ENCODE results near the gene BRPF3.

The BRPF3 gene

DNA sequence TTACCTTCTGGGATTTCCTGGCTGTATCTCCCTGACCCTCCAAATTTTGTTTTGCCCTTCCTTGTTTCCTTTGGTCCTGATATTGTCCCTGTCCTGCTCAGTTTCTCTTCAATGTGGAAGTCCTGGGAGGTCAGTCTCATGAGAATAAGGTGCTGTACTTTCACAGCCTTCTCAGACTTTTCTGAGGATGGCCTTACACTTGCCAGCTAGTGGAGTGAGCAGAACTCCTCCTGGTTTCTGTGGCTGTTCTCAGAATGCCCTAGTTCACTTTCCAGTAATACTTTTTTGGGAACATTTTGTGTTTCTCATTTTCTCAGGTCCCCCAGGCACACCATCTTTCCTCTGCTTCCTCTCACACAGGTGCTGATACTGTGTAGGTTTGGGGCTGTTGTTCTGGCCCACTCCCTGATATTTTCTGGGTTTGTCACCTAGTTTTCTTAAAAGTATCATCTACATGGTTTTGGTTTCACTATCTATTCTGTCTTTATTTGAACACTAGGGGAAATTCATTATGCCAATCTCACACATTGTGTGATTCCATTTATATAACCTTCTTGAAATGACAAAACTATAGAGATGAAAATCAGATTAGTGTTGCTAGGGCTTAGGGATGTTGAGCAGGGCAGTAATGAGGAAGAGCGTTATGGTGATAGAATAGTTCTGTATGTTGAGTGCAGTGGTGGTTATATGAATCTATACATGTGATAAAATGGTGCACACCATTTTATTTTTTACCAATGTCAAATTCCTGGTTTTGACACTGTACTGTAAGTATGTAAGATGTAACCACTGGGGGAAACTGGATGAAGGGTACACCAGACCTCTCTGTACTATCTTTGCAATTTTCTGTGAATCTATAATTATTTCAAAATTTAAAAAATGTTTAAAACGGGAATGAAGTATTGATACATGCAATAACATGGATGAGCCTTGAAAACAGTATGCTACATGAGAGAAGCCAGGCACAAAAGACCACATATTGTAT lies 27.2 kb upstream of the BRPF3 start:
- H3K27ac ChIP-seq, result no peak overlapping the region
- TF ChIP-seq ZFX (IDR thresholded peaks at IDR 0.05; ENCODE audit: borderline replicate concordance), result no peak
- TF ChIP-seq, protein P1, sequence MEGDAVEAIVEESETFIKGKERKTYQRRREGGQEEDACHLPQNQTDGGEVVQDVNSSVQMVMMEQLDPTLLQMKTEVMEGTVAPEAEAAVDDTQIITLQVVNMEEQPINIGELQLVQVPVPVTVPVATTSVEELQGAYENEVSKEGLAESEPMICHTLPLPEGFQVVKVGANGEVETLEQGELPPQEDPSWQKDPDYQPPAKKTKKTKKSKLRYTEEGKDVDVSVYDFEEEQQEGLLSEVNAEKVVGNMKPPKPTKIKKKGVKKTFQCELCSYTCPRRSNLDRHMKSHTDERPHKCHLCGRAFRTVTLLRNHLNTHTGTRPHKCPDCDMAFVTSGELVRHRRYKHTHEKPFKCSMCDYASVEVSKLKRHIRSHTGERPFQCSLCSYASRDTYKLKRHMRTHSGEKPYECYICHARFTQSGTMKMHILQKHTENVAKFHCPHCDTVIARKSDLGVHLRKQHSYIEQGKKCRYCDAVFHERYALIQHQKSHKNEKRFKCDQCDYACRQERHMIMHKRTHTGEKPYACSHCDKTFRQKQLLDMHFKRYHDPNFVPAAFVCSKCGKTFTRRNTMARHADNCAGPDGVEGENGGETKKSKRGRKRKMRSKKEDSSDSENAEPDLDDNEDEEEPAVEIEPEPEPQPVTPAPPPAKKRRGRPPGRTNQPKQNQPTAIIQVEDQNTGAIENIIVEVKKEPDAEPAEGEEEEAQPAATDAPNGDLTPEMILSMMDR (IDR thresholded peaks at IDR 0.05), result no peak

- TF ChIP-seq ZFX (IDR thresholded peaks at IDR 0.05; ENCODE audit: borderline replicate concordance), result no peak
- TF ChIP-seq, protein P1 (IDR thresholded peaks at IDR 0.05), result no peak
- no peak overlapping the region for H3K27ac ChIP-seq
Observed at GRCh38 chr6:36170704-36171103, 25.8 kb upstream of the BRPF3 start.

DNA sequence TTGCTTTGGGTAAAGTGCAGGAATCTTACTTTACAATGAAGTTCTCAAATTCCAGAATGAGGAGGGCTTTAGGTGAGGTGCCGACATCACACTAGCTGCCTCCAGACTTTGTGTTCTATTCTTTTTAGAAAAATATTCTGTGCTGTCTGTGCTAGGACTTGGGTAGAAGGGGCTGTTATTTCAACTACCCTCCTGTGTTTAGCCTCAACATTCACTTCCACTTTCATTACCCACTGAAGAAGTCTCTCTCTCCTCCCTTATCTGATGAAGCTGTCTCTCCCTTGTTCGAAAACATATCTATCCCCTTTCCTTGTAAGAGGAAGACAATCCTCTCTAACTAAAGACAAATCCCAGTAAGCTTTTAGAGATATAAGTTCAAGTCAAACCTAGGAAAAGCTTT lies 25.0 kb upstream of the BRPF3 start:
- TF ChIP-seq ZFX (IDR thresholded peaks at IDR 0.05; ENCODE audit: borderline replicate concordance), result no peak
- TF ChIP-seq, protein P1 (IDR thresholded peaks at IDR 0.05), result no peak
- H3K27ac ChIP-seq, result no peak overlapping the region

DNA sequence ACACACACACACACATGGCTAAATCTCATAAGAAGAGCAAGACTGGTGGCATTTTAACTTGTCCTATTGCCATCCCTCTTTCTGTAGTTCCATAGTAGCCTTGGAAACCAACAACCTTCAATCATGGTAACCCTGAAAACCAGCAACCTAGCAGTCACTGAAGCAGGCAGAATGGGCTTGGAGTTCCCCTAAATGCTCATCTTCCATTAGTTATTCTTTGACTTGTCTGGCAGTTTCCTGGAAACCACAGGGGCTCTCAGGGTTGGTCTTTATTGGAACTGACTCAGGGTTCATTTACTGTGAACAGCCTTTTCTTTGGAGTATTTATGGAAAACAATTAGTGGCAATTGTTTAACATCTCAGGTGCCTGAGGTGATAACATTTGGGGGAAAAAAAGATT lies 19.4 kb upstream of the BRPF3 start:
- TF ChIP-seq, protein P1 (IDR thresholded peaks at IDR 0.05), result no peak
- H3K27ac ChIP-seq, result no peak overlapping the region

DNA sequence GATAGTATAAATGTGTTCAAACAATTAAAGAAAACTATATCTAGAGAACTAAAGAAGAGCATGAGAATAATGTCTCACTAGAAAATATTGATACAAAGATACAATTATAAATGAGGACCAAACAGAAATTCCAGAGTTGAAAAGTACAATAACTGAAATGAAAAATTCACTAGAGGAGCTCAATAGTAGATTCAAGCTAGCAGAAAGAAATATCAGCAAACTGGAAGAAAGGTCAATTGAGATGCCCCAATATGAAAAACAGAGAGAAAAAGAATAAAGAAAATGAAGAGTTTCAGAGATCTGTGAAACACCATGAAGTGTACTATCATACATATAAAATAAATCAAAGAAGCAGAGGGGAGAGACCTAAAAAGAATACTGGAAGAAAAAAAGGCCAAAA lies 18.0 kb upstream of the BRPF3 start:
- TF ChIP-seq ZFX (IDR thresholded peaks at IDR 0.05; ENCODE audit: borderline replicate concordance), result no peak
- TF ChIP-seq, protein P1 (IDR thresholded peaks at IDR 0.05), result no peak
- H3K27ac ChIP-seq, result no peak overlapping the region

- no peak overlapping the region for H3K27ac ChIP-seq
- TF ChIP-seq, protein P1 (IDR thresholded peaks at IDR 0.05), result no peak
- no peak for TF ChIP-seq ZFX (IDR thresholded peaks at IDR 0.05; ENCODE audit: borderline replicate concordance)
Observed at GRCh38 chr6:36180126-36180525, 16.4 kb upstream of the BRPF3 start.

DNA sequence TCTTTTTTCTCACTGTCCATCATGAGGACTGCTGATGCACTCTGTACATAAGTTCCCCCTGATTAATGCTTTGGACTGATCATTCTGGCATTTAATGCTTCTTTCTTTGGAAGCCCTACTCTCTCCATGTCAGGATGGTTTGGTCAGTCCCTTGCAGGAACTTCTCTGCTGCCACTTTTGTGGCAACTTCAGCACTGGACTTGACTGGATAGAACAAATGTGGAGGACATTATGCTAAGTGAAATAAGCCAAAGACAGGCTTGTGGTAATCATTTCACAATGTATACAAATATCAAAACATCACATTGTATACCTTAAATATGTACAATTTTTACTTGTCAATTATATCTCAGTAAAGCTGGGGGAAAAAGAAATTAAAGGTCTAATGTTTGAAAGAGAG lies 12.2 kb upstream of the BRPF3 start:
- no peak overlapping the region for H3K27ac ChIP-seq
- TF ChIP-seq ZFX (IDR thresholded peaks at IDR 0.05; ENCODE audit: borderline replicate concordance), result no peak
- TF ChIP-seq, protein P1 (IDR thresholded peaks at IDR 0.05), result no peak
